Stimulated activated CD8-positive, alpha-beta memory T cell treated with anti-CD3 and anti-CD28 coated beads, Interleukin-12 subunit alpha, Interleukin-12 subunit beta, amount 100 ng/mL, for 24 hours (primary cell): ENCODE results near the gene XRCC5.
"Not testable (repeated sequence)": the region's sequence is repeated elsewhere in the genome, so short reads cannot be mapped to it uniquely, and the experiment has no call there.

Experiments used
- DNase-seq: peaks from one replicate; pipeline ENCODE4 v3.0.0-alpha.2; 2020; ENCODE audit errors: extremely low read depth

The XRCC5 gene

GRCh38 chr2:216108967-216109921 is at the start of gene XRCC5:
Gene XRCC5 (plus strand): TSS chr2:216109348. CDS start chr2:216109437, 89 bp downstream.
- DNase-seq: peak; percentile 94

GRCh38 chr2:216064014-216064630 is 45.0 kb upstream of the XRCC5 start:
- no peak for DNase-seq

GRCh38 chr2:216064665-216065064 is 44.5 kb upstream of the XRCC5 start:
- no peak for DNase-seq

- DNase-seq: no peak
These were observed 42.9 kb upstream of the XRCC5 start for GRCh38 chr2:216066230-216066629.

GRCh38 chr2:216069028-216069427 is 40.1 kb upstream of the XRCC5 start:
- no peak for DNase-seq

- DNase-seq: no peak
These were observed 39.0 kb upstream of the XRCC5 start for GRCh38 chr2:216070195-216070594.

GRCh38 chr2:216071111-216071851 is 37.9 kb upstream of the XRCC5 start:
- DNase-seq: no peak

GRCh38 chr2:216072473-216072872 is 36.7 kb upstream of the XRCC5 start:
- DNase-seq: no peak

- DNase-seq: no peak
These were observed 35.4 kb upstream of the XRCC5 start for GRCh38 chr2:216073773-216074172.

- no peak for DNase-seq
These were observed 34.8 kb upstream of the XRCC5 start for GRCh38 chr2:216074380-216074779.

- DNase-seq: no peak
These were observed 34.4 kb upstream of the XRCC5 start for GRCh38 chr2:216074794-216075193.

GRCh38 chr2:216075510-216076485 is 33.4 kb upstream of the XRCC5 start:
- no peak for DNase-seq

- no peak for DNase-seq
These were observed 30.4 kb upstream of the XRCC5 start for GRCh38 chr2:216078776-216079175.

- DNase-seq: not testable (repeated sequence)
These were observed 29.1 kb upstream of the XRCC5 start for GRCh38 chr2:216080048-216080447.

- DNase-seq: no peak
These were observed 28.1 kb upstream of the XRCC5 start for GRCh38 chr2:216081012-216081411.

GRCh38 chr2:216081487-216082116 is 27.5 kb upstream of the XRCC5 start, which contains the start of the genes PECR and TMEM169:
Gene PECR (minus strand): TSS chr2:216081809. CDS start chr2:216081741, 68 bp downstream.
Gene TMEM169 (plus strand): TSS chr2:216081919. CDS start chr2:216095964, 14,045 bp downstream.
- DNase-seq: peak; percentile 56

GRCh38 chr2:216082117-216082711 is 26.9 kb upstream of the XRCC5 start:
- no peak for DNase-seq

- no peak for DNase-seq
These were observed 26.3 kb upstream of the XRCC5 start for GRCh38 chr2:216082805-216083204.

- DNase-seq: no peak
These were observed 25.5 kb upstream of the XRCC5 start for GRCh38 chr2:216083464-216084281.
